Sigmoid colon (tissue), 4 donors: ENCODE results near the gene LPP.

ENCODE experiments used
- CTCF ChIP-seq, 4 experiments: fragments of 450-650 bp in 3 of 4; fragments of 200-600 bp in 1 of 4; IDR thresholded peaks; one replicate each; pipeline ENCODE4 v1.5.1; 2016 to 2019; ENCODE audit warnings: antibody characterized with exemption in 4 of 4, mild to moderate bottlenecking in 3 of 4, moderate library complexity in 2 of 4
- EP300 ChIP-seq, 4 donors: sonication (generic); formaldehyde crosslinking; IDR thresholded peaks; one replicate each; pipeline ENCODE4 v1.6.1; 2017; ENCODE audit warnings: antibody characterized with exemption in 4 of 4
- POLR2A ChIP-seq, 2 donors: fragments of 450-650 bp; IDR thresholded peaks; one replicate each; pipeline ENCODE4 v1.6.1; 2016; ENCODE audit warnings: antibody characterized with exemption in 2 of 2, mild to moderate bottlenecking in 2 of 2, moderate library complexity in 2 of 2

- TF ChIP-seq CTCF (IDR thresholded peaks at IDR 0.05) (no peak), POLR2A (IDR thresholded peaks at IDR 0.05) (no peak), EP300 (IDR thresholded peaks at IDR 0.05) (no peak)
These were observed 100.0 kb downstream of the LPP start for GRCh38 chr3:188253800-188254452.
